ENCODE data around the gene ROBO1. TPM values are rescaled to one million over a fixed set of nuclear protein-coding genes. Genes with fewer than 3 reads are reported as not detected.

ROBO1 gene
- total RNA-seq, 1 donor from 2014 or later, result 13.4 TPM

GRCh38 chr3:78838362-78838761 lies 929.4 kb downstream of the ROBO1 start:
- intact Hi-C loops (cut with DNase I), result no loop called here
- TF ChIP-seq CTCF (IDR thresholded peaks at IDR 0.05), result no peak
- no peak overlapping the region for H3K4me3 ChIP-seq
- no peaks in the 10 kb centered on the region for H3K36me3 ChIP-seq
- H3K9me3 ChIP-seq, result no peaks in the 10 kb centered on the region
- H3K4me1 ChIP-seq, result no peaks in the 10 kb centered on the region
- H3K27ac ChIP-seq, result no peak overlapping the region
- DNase-seq (ENCODE audit: low spot score in 2 of 2), result no peak
- H3K27me3 ChIP-seq, result no peaks in the 10 kb centered on the region

GRCh38 chr3:78834910-78835309 lies 932.9 kb downstream of the ROBO1 start:
- H3K27me3 ChIP-seq, result no peaks in the 10 kb centered on the region
- H3K9me3 ChIP-seq, result no peaks in the 10 kb centered on the region
- intact Hi-C loops (cut with DNase I), result no loop called here
- no peak overlapping the region for H3K27ac ChIP-seq
- no peaks in the 10 kb centered on the region for H3K4me1 ChIP-seq
- no peak for TF ChIP-seq CTCF (IDR thresholded peaks at IDR 0.05)
- no peaks in the 10 kb centered on the region for H3K36me3 ChIP-seq
- no peak for DNase-seq (ENCODE audit: low spot score in 2 of 2)
- H3K4me3 ChIP-seq, result no peak overlapping the region

GRCh38 chr3:78832785-78833204 lies 935.0 kb downstream of the ROBO1 start:
- H3K27me3 ChIP-seq, result no peaks in the 10 kb centered on the region
- TF ChIP-seq CTCF (IDR thresholded peaks at IDR 0.05), result no peak
- intact Hi-C loops (cut with DNase I), result no loop called here
- no peak overlapping the region for H3K4me3 ChIP-seq
- no peak overlapping the region for H3K27ac ChIP-seq
- H3K4me1 ChIP-seq, result no peaks in the 10 kb centered on the region
- no peaks in the 10 kb centered on the region for H3K36me3 ChIP-seq
- no peaks in the 10 kb centered on the region for H3K9me3 ChIP-seq
- no peak for DNase-seq (ENCODE audit: low spot score in 2 of 2)

- no peak overlapping the region for H3K27ac ChIP-seq
- DNase-seq (ENCODE audit: low spot score in 2 of 2), result no peak
- intact Hi-C loops (cut with DNase I), result no loop called here
- H3K4me1 ChIP-seq, result no peaks in the 10 kb centered on the region
- H3K27me3 ChIP-seq, result no peaks in the 10 kb centered on the region
- H3K36me3 ChIP-seq, result no peaks in the 10 kb centered on the region
- H3K4me3 ChIP-seq, result no peak overlapping the region
- no peaks in the 10 kb centered on the region for H3K9me3 ChIP-seq
- TF ChIP-seq CTCF (IDR thresholded peaks at IDR 0.05), result no peak
Observed at GRCh38 chr3:78831446-78831972, 936.3 kb downstream of the ROBO1 start.

- DNase-seq (ENCODE audit: low spot score in 2 of 2), result no peak
- intact Hi-C loops (cut with DNase I), result no loop called here
- no peak overlapping the region for H3K4me3 ChIP-seq
Observed at GRCh38 chr3:78830470-78830869, 937.3 kb downstream of the ROBO1 start.

More at GRCh38 chr3:78830470-78830869, 937.3 kb downstream of the ROBO1 start:
- no peak for TF ChIP-seq CTCF (IDR thresholded peaks at IDR 0.05)
- H3K27ac ChIP-seq, result no peak overlapping the region
- no peaks in the 10 kb centered on the region for H3K36me3 ChIP-seq
- H3K9me3 ChIP-seq, result no peaks in the 10 kb centered on the region
- no peaks in the 10 kb centered on the region for H3K27me3 ChIP-seq
- H3K4me1 ChIP-seq, result no peaks in the 10 kb centered on the region

Measured in ascending aorta (tissue), 2 donors.